DMS53 treated with DMSO at 0.1 percent for 48 hours (cell line): ENCODE measurements around the gene PPFIA2.
A peak's percentile ranks its signal among the peaks of the same experiment; 100 is the strongest.

Experiments used
- DNase-seq: peaks from one replicate; lab custom pipeline; 2025; ENCODE audit not compliant: unreplicated experiment; lab: John Stamatoyannopoulos, UW

Gene PPFIA2

GRCh38 chr12:81294325-81295190, 464.6 kb downstream of the PPFIA2 start:
- DNase-seq, result no peak

- DNase-seq, result no peak
These were observed 470.5 kb downstream of the PPFIA2 start for GRCh38 chr12:81288651-81289050.

- no peak for DNase-seq
These were observed 475.0 kb downstream of the PPFIA2 start for GRCh38 chr12:81284137-81284536.

GRCh38 chr12:81274637-81275529, 484.3 kb downstream of the PPFIA2 start:
- DNase-seq, result peak; percentile 45

- DNase-seq, result no peak
These were observed 488.8 kb downstream of the PPFIA2 start for GRCh38 chr12:81270385-81270784.

GRCh38 chr12:81263072-81263471, 496.1 kb downstream of the PPFIA2 start:
- DNase-seq, result no peak

GRCh38 chr12:81261508-81262207, 497.5 kb downstream of the PPFIA2 start:
- DNase-seq, result no peak

DNA sequence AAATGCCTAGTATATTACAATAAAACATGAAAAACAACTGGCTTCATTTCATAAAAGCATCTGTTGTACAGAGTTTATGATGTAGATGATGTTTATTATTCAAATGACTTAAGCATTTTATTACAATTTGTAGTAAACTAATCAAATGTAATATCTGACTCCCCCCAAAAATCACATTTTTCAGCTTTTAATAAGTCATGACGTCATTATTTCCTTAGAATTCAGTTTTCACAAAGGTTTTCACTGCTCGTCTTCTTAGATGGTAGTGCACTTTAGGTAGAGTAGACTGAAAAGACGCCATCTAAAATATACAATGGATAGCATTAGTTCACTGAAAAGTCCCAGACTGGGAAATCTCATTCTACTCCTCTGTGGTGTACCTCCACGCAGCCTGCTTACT, 499.8 kb downstream of the PPFIA2 start:
- DNase-seq, result no peak

GRCh38 chr12:81257947-81258551, 501.1 kb downstream of the PPFIA2 start:
- DNase-seq, result peak; percentile 91

- no peak for DNase-seq
These were observed 503.2 kb downstream of the PPFIA2 start for GRCh38 chr12:81255947-81256346.

- DNase-seq, result no peak
These were observed 503.7 kb downstream of the PPFIA2 start for GRCh38 chr12:81255456-81255855.

GRCh38 chr12:81253360-81253759, 505.8 kb downstream of the PPFIA2 start:
- no peak for DNase-seq

GRCh38 chr12:81252228-81252627, 506.9 kb downstream of the PPFIA2 start:
- no peak for DNase-seq

GRCh38 chr12:81249976-81250375, 509.2 kb downstream of the PPFIA2 start:
- DNase-seq, result no peak

- peak; percentile 63 for DNase-seq
These were observed 513.1 kb downstream of the PPFIA2 start for GRCh38 chr12:81245907-81246570.

DNA sequence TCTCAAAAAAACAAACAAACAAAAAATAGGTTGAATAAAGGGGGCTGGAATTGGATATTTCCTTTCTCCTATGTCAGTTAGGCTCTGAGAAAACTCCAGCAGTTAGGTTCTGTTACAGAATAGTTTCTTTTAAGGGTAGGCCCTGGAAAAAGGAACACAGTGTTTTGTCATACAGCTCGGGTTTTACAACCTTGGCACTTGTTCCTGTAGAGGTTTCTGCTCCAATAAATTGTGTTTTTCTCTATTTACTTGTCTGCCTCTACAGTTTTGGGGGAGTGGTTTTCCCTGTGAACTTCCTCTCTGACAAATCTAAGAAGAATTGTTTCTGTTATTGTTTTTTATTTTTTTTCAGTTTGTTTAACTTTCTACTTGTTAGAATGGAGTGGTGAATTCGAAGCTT, 513.7 kb downstream of the PPFIA2 start:
- no peak for DNase-seq

DNA sequence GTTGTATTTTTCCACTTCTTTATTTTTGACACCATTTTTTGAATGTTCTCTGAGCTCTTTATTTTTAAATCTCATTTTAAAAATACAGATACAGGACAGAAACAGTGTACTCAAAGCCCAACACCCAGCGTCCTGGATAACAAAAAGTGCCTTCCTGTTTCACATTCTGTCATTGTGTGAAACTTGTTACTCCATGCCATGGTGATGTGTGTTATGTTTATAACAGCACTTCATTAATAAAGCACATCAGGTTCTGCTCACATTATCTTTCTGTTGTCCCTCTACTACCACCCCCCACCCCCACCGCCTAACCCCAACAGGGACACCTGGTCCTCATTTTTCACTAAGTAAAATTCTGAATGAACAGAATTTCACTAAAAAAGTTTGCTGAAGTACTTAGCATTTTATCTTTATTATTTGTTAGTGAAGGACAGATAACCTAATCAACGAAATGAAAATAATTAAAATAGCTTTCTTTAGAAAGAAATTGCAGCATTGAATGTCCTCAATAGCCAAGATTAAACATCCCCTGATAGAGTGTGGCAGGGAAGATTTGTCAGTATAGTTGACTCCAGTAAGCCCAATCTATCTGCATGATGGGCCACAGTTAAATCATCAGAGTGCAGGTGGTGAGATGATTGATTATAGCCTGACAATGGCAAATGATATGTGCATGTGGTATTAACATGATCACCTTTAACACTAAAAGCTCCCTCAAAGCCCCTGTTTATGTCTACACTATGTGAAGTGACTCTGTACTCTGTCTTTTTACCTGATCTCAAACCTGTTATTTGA, 527.4 kb downstream of the PPFIA2 start:
- DNase-seq, result no peak

DNA sequence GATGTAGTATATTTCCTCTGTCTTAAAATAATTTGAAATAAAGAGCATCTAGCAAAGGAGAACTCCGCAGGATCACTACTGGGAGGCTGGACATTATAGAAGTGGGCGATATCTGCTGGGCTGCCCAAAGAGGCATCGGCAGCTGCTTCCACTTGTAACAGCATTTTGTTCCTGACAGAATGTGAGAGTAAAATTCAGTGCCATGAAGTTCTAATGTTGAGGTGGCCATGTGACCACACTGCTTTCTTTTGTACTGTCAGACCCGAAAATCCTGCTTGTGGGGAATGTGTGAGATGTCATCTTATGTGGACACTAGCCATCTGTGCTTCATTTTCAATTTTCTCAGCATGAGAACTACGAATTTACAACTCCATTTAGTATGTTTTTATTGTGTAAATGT, 529.4 kb downstream of the PPFIA2 start:
- DNase-seq, result peak; percentile 94

GRCh38 chr12:81224626-81225025, 534.5 kb downstream of the PPFIA2 start:
- no peak for DNase-seq
